Right lobe of liver (tissue), 4 donors: Measurements from ENCODE around the gene CTTNBP2.

Experiments used
- POLR2A ChIP-seq: fragments of 450-650 bp; IDR thresholded peaks from one replicate; pipeline ENCODE4 v1.6.1; 2017; ENCODE audit warnings: antibody characterized with exemption, mild to moderate bottlenecking
- TF ChIP-seq, protein P1 (sequence below), 4 donors: fragments of 200-600 bp in 3 of 4; fragments of 450-650 bp in 1 of 4; IDR thresholded peaks; one replicate each; pipeline versions ENCODE4 v1.5.1 to v1.8.0; 2016 to 2022; ENCODE audit warnings: antibody characterized with exemption in 4 of 4, mild to moderate bottlenecking in 2 of 4
- donor health status: DM: no; HTN: no; CAD: no.
- donor health status: DM: no; HTN: no; CAD: no.
- donor health status: DM: no; HTN: yes; CAD: no.

DNA sequence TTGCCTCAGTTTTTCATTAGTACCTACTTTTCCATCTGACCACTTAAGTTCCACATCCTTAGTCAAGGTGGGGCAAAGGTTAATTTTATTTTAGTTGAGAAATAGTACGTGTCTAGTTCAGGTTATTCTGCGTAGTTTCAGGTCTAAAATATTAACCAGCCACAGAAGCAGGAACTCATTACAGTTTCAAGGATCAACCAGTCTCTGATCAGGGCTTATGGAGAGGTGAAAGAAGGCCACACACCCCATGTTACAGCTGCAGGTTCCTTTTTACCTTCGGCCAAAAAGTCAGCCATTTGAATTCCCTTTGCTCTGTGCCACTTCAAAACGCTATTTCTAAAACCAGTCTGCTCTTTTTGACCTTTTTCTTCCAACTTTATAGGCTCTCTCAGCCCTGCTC, 134.2 kb downstream of the CTTNBP2 start:
- TF ChIP-seq, protein P1, sequence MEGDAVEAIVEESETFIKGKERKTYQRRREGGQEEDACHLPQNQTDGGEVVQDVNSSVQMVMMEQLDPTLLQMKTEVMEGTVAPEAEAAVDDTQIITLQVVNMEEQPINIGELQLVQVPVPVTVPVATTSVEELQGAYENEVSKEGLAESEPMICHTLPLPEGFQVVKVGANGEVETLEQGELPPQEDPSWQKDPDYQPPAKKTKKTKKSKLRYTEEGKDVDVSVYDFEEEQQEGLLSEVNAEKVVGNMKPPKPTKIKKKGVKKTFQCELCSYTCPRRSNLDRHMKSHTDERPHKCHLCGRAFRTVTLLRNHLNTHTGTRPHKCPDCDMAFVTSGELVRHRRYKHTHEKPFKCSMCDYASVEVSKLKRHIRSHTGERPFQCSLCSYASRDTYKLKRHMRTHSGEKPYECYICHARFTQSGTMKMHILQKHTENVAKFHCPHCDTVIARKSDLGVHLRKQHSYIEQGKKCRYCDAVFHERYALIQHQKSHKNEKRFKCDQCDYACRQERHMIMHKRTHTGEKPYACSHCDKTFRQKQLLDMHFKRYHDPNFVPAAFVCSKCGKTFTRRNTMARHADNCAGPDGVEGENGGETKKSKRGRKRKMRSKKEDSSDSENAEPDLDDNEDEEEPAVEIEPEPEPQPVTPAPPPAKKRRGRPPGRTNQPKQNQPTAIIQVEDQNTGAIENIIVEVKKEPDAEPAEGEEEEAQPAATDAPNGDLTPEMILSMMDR (IDR thresholded peaks at IDR 0.05): no peak
- TF ChIP-seq POLR2A: no peak
